Activated T-helper 9 cell treated with anti-CD3 and anti-CD28 coated beads, Interleukin-2, amount 50 U/mL, for 16 hours (primary cell): ENCODE measurements around the gene TEX35.

Source experiments
- DNase-seq: peaks from one replicate; pipeline ENCODE4 v3.0.0-alpha.2; 2020; ENCODE audit warnings: low read depth

TEX35 gene

GRCh38 chr1:178512566-178513277 lies at the start of gene TEX35:
TEX35 (plus strand) TSS chr1:178513109; CDS start chr1:178513189, 80 bp downstream.
- no peak for DNase-seq

DNA sequence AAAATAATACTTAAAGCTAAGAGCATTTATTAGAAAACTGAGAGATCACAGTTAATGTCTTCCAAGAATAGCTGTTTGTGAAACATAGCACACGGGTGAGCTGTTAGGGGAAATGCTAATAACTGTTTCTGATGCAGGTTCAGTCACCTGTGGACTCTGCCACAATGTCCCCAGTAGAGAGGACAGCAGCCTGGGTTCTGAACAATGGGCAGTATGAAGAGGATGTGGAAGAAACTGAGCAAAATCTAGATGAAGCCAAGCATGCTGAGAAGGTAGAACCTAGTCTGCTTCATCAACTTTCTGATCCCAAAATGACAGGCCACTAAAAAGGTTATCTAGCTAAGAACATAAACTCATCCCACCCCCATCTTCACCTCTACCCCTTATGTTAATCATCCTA lies 48.8 kb upstream of the TEX35 start:
- no peak for DNase-seq

DNA sequence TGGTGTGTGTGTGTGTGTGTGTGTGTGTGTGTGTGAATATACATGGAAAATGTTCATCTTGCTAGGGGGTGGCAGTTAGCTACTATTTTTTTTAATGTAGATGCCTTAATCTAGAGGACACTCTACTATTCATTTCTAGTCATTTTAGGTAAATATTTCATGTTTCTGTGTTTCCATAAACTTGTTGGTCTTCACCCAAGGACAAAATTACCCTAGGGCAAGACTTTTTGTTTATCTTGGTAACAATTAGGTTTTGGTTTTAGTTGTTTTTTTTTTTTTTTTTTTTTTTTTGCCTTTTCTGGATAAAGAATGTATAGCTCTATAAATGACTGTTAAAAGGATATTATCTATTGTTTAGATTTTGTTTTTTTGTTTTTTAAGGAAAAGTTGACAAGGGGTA lies 48.3 kb upstream of the TEX35 start:
- no peak for DNase-seq

DNA sequence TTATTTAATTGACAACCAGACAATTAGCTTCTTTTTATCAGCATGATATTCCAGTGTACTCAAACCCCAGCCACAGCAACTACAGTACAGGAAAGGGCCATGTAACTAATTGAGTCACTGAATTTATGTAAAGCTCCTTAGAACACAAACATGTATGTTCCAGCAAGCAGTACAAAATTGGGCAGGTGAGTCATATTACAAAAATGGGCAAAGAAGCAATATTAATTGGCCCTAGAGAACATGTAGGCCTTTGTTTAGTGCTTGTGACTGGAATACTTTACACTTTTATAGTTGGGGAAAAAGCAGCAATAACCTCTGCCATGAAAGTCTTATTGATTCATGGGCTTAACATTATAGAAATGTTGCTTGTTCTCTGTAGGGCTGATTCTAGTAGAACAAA lies 47.9 kb upstream of the TEX35 start:
- DNase-seq = no peak

- no peak for DNase-seq
Measured at GRCh38 chr1:178467837-178468236, 45.1 kb upstream of the TEX35 start.

GRCh38 chr1:178470411-178470960 lies 42.4 kb upstream of the TEX35 start:
- DNase-seq = no peak

GRCh38 chr1:178472531-178472930 lies 40.4 kb upstream of the TEX35 start:
- DNase-seq = no peak

- no peak for DNase-seq
Measured at GRCh38 chr1:178477373-178477772, 35.5 kb upstream of the TEX35 start.

GRCh38 chr1:178477841-178478240 lies 35.1 kb upstream of the TEX35 start:
- DNase-seq = no peak

DNA sequence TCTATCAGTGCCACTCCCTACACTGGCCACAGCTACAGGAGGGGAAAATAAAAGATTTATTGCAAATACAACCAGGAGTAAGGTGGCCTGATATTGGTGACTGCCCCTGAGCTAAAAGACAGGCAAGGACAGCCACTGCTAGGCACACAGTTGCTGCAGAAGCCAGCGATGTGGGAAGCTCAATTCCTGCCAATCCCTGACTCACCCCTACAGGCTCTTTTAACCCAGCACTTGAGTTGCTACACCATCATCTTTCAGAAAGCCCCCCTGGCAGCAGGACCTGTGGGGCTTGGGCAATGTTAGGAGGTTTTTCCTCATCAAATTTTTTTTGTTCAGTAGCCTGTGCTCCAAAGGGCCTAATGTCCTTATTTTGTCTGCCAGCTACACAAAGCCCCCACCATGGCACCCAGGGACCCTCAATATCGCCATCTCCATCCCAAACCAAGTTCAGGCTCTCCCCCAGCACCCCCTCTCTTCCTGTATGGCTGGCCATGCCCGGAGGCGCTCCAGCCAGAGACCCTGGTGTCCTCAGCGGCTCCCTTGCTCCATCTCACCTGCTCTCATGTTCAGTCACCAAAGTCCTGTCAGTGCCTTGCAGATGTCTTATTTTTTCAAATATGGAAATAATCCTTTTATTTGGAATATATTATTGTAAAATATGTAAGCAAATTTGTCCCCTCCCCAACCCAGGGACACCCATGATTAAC lies 29.5 kb upstream of the TEX35 start:
- no peak for DNase-seq

- no peak for DNase-seq
Measured at GRCh38 chr1:178484698-178485225, 28.1 kb upstream of the TEX35 start.

- DNase-seq = no peak
Measured at GRCh38 chr1:178485541-178485981, 27.3 kb upstream of the TEX35 start.

DNA sequence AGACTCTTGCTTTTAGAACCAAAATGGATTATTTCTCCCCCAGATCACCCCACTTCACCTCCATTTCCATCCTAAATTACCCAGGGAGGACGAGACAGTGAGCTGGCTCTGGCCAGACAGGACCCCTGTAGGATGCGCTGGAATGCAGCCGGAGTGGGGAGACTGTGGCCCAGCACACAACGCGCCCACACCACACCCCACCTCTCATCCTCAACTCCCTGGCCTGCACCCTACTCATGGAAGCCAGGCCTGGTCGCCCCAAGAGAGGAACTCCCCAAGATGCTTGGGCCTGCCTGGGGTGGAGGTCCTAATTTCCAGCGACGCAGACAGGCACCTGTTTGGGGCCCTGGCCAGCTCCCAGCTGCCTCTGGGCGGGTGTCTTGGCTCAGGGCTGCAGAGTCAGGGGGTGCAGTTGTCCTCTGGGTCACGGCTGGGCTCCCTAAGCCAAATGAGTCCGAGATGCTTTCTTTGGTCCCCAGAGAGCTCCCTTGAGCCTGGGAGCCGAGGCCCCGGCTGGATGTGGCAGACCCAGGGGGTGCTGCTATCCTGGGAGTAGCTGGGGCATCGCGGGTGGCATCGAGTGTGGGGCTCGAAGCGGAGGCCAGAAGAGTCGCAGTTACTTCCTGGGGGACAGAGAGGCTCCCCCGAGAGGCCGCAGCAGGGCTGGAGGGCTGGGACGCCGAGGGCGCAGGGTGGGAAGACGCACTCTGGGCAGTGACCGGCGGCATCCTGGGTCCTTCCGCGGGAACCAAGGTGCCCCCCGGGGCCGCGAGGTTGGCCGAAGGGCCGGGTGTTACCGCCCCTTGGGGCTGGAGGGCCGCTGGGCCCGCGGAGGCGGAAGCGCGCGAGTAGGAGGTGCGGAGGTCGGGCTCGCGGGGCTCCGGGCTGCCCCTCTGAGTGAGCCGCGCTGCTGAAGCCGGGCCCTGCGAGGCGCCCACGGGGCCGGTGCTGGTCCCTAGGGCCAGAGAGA lies 26.5 kb upstream of the TEX35 start:
- no peak for DNase-seq

DNA sequence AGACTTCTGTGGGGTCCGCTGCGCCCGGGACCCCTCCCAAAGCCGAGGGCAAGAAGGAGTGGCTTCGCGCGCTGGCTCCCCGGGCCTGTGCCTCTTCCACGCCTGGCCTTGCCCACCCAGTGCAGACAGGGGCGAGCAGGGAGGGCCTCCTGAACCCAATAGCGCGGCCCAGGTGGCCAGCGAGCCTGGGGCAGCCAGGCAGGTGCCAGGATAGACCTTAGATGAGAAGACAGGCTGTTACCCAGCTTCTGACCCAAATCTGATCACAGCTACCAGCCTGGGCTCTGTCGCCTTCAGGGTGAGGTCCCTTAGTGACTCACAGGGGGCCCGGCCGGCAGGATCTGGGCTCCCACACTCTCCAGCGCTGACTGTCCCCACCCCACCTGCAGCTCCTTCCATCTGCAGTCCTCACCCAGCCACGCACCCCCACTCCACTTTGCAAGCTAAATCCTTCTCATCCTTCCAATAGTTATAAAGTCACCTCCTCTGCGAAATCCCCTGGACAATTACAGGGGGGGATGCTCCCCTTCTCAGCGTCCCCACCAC lies 25.8 kb upstream of the TEX35 start:
- DNase-seq = no peak

GRCh38 chr1:178488393-178488792 lies 24.5 kb upstream of the TEX35 start:
- DNase-seq = no peak

DNA sequence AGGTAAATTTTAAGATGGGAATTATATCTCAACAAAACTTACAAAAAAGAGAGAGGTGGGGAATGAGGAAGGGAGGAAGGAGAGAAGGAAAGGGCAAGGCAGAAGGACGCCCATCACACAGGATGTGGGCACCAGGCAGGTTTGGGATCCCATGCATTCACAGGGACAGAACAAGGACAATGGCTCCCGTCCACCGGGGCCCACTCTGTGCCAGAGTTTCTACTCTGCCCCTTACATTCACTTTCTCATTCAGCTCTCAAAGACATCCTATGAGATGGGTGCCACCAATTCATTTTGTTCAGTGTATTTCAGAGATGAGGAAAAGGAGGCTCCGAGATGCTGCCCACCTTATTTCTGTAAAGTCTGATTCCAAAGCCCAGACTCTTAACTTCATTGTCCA lies 23.5 kb upstream of the TEX35 start:
- no peak for DNase-seq

DNA sequence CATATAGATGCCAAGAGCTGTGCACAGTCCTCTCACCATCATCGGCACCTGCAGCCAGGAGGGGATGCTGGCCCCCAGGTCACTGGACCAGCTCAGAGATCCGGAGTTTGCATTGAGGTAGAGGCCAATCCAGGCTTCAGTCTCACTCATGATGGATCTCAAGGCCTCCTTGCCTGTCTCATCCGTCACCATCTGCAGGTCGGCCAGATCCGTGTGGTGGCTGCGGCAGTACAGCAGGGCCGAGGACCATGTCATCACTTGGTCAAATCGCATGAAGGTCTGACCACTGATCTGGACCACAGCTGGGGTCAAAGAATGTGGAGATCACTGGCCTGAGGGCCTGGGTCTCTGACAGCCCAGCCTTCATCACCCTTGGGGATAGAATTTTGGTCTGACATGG lies 22.8 kb upstream of the TEX35 start:
- no peak for DNase-seq

GRCh38 chr1:178490967-178491366 lies 21.9 kb upstream of the TEX35 start:
- no peak for DNase-seq

GRCh38 chr1:178491721-178492120 lies 21.2 kb upstream of the TEX35 start:
- no peak for DNase-seq

DNA sequence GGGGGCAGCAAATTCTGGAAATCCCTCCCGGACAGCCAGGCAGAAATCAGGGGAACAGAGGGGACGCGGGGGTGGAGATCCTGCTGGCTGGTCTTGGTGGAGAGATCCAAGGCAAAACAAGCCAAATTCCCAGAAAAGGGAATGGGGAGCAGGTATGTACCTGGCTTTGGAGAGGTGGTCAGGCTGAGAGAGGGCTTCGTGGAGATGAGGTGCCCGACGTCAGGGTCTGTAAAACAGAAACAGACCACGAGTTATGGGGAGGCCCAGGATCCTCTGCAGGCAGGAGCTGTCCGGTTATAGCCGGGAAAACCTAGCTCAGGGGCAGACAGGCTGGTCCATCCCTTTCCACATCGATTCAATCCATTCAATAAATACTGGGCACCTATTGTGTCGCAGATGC lies 20.6 kb upstream of the TEX35 start:
- DNase-seq = no peak

GRCh38 chr1:178493301-178493741 lies 19.6 kb upstream of the TEX35 start:
- DNase-seq = no peak

GRCh38 chr1:178494569-178494971 lies 18.3 kb upstream of the TEX35 start:
- DNase-seq = no peak
